CD4-positive, alpha-beta T cell treated with Interleukin-6 for 4 hours (primary cell): ENCODE measurements around the gene ZNF594.
"Not testable (repeated sequence)": the region's sequence is repeated elsewhere in the genome, so short reads cannot be mapped to it uniquely, and the experiment has no call there.

Experiments
- DNase-seq: peaks from one replicate; pipeline ENCODE4 v3.0.0-alpha.2; 2020; ENCODE audit warnings: mixed read lengths

The ZNF594 gene

GRCh38 chr17:5191541-5192417 is at the start of gene ZNF594:
ZNF594 (minus strand) TSS chr17:5191868; CDS start chr17:5184256, 7,612 bp downstream.
- DNase-seq = peak; percentile 97

DNA sequence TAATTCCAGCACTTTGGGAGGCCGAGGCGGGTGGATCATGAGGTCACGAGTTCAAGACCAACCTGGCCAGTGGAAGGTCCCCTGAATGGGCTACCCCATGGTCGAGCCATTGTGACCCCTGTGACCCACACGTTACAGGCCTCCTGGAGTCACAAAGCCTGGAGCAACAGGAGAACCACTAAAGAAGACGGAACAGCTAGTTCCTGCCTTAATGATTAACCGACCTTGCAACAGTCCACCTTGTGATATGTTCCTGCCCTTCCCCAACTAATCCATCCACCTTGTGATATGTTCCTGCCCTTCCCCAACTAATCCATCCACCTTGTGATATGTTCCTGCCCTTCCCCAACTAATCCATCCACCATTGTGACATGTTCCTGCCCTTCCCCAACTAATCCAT is 48.1 kb upstream of the ZNF594 start:
- DNase-seq = not testable (repeated sequence)

- no peak for DNase-seq
Measured at GRCh38 chr17:5238333-5238732, 46.7 kb upstream of the ZNF594 start.

DNA sequence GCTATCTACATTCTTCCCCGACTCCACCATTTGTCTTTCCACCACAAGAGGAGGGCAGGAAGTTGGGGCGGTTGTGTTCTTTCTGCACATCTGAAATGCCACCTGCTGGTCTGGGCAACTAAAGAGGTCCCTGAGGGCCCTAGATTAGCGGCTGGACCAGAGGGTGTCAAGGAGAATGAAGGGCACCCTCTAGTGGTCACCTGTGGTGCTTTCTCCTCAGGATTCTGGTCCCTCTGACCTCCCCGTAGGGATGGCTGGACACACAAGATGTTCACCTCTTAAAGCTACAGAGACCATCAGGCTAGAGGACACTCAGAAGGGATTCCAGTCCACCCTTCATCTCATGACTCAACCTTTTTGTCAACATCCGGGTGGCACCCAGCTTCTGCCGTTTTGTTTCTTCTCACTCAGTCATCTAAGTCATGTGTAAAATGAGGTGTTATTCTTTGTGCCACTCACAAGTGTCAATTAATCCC is 45.9 kb upstream of the ZNF594 start:
- peak; percentile 34 for DNase-seq

- DNase-seq = no peak
Measured at GRCh38 chr17:5236938-5237540, 45.4 kb upstream of the ZNF594 start.

DNA sequence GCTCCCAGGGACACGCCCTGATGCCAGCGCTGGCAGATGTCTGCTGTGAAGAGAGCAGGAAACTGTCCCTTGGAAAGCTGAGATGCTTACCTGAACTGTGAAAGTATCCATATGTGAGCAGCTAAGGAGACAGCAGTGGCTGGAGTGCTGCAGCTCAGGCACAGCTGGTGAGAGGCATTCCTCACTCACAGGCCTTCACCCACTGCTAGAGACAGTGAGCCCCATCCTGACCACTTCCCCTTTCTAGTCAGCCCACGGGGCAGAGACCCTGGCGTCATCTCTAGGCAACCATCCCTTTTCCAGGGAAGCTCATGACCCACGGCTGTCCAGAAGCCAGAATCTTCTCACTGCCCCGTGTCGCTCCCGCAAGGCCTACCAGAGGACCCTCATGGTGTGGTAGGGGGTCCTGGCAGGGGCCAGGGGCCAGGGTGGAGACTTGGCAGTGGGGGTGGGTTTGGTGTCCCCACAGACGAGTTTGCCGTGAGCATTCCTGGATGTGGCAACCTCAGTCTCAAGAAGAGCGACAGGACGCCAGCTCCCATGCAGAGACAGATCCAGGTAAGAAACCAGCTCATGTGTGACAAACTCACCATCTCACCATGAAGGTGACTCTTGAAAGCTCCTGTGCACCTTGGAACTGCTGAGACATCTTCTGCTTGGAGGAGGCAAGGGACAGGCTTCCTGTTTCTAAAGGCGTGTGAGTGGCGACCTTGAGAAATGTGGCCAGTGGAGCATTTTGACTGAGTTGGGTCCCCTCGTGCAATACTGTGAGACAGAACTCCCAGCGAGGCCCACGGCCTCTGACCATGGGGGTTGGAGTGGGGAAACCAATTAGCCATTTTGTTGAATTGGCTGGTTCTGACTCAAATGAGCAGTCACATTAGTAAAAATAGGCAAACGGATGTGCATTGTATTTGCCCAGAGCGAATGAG is 43.2 kb upstream of the ZNF594 start, which contains the start of gene SCIMP:
Gene SCIMP, minus strand, starts transcription at position 216 of the 932 bp plus-strand sequence. Its CDS starts 105 bp downstream, at position 111.
- DNase-seq = no peak

DNA sequence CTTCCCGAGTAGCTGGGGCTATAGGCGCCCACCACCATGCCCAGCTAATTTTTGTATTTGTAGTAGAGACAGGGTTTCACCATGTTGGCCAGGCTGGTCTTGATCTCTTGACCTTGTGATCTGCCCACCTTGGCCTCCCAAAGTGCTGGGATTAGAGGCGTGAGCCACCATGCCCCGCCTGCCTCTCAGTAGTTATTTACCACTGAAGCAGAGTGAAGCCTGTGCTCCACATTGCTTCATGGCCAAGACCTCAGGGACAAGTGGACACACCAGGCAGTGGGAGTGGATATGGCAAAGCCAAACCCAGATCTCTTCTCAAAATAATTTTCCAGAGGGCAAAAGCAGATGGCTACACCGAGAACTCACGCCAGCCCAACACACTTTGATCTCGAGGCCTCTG is 41.8 kb upstream of the ZNF594 start:
- DNase-seq = not testable (repeated sequence)

DNA sequence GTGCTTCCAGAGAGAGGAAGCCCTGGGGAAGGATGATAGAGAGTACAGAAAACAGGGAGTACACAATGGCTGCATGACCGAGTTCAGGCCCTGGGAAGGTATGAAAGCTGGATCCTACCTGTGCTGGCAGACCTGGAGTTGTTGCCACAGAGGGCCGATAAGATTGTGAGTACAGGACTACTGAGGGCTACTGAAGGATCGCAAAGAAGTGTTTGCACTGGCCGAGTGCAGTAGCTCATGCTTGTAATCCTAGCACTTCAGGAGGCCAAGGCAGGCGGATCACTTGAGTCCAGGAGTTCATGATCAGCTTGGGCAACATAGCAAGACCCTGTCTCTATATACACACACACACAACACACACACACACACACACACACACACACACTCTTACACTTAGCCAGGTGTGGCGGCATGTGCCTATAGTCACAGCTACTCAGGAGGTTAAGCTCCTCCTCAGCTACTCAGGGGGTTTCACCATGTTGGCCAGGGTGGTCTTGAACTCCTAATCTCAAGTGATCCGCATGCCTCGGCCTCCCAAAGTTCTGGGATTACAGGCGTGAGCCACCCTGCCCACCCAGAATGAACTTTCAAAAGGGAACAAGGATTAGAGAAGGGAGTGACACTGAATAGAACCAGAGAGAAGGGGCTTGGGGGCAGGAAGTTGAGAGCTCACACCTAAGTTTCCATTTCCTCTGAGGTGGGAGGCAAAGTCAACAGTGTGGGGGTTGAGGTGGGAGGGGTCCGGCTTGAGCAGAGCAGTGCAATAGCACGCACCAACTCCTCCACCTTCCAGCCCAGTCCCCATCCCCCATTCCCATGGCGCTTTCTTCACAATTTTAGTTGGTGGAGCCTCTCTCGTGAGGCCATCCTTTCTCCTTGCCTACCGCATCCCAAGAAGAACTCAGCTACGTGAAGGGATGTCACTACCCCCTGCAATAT is 35.5 kb upstream of the ZNF594 start:
- peak; percentile 9 for DNase-seq

- DNase-seq = no peak
Measured at GRCh38 chr17:5225668-5226457, 34.2 kb upstream of the ZNF594 start.

- not testable (repeated sequence) for DNase-seq
Measured at GRCh38 chr17:5221912-5222311, 30.2 kb upstream of the ZNF594 start.

GRCh38 chr17:5220074-5220473 is 28.4 kb upstream of the ZNF594 start:
- DNase-seq = no peak

DNA sequence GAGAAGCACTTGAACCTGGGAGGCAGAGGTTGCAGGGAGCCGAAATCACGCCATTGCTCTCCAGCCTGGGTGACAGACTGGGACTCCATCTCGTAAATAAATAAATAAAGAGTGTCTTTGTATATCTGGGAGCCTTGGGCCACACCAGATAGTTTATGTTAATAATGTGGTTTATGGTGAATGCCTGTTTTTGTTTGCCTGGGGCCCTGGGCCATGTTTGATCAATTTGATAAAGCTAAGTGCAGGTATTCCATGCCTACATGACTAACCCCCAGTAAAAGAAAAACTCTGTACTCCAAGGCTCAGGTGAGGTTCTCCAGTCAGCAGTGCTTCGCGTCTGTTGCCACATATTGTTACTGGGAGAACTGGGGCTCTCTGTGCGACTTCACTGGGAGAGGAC is 27.9 kb upstream of the ZNF594 start:
- no peak for DNase-seq

GRCh38 chr17:5217562-5217961 is 25.9 kb upstream of the ZNF594 start:
- not testable (repeated sequence) for DNase-seq

- DNase-seq = no peak
Measured at GRCh38 chr17:5211458-5211857, 19.8 kb upstream of the ZNF594 start.

- no peak for DNase-seq
Measured at GRCh38 chr17:5210614-5211252, 19.1 kb upstream of the ZNF594 start.

DNA sequence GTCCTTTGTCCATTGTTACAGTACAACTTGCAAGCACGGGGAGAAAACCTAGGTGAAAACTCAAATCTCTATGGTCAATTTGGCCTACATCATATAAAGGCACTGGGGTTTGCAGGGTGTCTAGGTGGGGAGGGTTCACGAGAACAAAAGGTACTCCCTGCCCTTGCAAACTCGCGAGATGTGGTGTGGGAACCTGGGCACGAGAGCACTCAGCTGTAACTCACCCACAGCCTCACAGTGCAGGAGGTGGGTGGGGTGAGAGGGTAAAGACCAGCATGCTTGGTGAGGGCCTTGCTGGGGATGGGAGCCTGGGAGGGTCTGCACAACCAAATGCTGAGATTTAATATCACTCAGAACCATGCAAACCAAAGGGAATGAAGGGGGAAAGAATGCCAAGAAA is 18.4 kb upstream of the ZNF594 start:
- DNase-seq = no peak

- DNase-seq = no peak
Measured at GRCh38 chr17:5209396-5209795, 17.7 kb upstream of the ZNF594 start.

DNA sequence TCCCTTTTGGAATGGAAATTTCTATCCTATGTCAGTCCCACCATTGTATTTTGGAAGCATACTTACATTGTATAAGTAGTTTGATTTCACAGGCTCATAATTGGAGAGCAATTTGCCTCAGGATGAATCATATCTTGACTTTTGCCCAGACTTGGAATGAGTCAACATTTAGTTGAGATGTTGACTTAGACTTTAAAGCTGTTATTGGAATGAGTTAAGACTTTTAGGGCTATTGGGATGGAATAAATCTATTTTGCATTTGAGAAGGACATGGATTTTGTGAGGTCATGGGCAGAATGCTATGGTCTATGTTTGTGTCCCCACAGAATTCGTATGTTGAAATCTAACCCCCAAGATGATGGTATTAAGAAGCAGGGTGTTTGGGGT is 12.2 kb upstream of the ZNF594 start:
- DNase-seq = no peak

GRCh38 chr17:5203178-5203907 is 11.7 kb upstream of the ZNF594 start:
- no peak for DNase-seq

DNA sequence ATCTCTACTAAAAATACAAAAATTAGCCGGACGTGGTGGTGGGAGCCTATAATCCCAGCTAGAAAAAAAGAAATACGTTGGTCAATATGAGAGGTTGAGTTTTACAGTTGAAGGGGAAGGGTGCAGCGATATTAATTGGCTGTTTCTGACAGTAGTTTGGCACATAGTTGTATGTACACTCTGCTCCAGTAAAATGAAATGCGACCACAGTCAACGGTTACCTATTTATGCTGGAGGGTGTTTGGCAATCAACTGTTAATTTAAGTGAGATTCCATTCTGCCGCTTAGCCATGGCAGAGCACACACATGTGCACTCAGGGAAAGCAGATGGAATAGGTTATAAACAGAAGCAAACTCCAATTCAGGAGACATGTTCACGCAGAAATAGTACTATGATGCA is 9.3 kb upstream of the ZNF594 start:
- no peak for DNase-seq
